NCI-H1105 treated with DMSO at 0.1 percent for 48 hours (cell line): ENCODE results near the gene STIP1.
A peak's percentile ranks its signal among the peaks of the same experiment; 100 is the strongest.

Experiments used
- DNase-seq: peaks from one replicate; lab custom pipeline; 2025; lab: John Stamatoyannopoulos, UW

STIP1 gene

DNA sequence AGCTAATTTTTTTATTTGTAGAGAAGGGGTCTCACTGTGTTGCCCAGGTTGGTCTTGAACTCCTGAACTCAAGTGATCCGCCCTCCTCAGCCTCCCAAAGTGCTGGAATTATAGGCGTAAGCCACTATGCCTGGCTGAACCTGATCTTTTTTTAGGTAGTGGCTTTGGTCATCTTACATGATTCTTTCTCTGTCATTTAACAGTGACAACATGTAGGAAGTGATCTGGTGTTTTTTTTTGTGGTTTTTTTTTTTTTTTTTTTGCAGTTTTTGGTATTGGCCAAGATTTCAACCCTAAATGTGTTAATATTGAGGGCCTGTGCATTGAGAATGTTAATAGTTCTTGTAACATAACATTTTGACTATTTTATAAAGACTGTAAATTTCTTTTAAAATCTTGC, 12.5 kb downstream of the STIP1 start:
- no peak for DNase-seq

- no peak for DNase-seq
Observed at GRCh38 chr11:64201543-64201942, 15.6 kb downstream of the STIP1 start.

DNA sequence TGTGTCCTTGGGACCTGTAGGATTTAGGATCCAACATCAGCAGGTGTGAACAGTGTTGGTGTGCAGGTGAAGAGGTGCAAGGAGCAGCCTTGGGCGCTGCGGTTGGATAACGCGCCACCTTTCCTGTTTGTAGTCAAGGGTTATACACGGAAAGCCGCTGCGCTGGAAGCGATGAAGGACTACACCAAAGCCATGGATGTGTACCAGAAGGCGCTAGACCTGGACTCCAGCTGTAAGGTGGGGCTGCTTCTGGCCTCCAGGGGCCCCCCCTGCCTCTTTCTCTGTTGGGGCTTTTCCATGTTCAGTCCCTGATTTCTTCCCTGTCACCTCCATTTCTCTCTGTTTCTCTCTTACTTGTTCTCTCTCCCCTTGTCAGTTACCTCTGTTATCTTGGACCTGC, 17.0 kb downstream of the STIP1 start:
- DNase-seq: no peak

GRCh38 chr11:64203421-64204079, 17.6 kb downstream of the STIP1 start:
- DNase-seq: no peak

DNA sequence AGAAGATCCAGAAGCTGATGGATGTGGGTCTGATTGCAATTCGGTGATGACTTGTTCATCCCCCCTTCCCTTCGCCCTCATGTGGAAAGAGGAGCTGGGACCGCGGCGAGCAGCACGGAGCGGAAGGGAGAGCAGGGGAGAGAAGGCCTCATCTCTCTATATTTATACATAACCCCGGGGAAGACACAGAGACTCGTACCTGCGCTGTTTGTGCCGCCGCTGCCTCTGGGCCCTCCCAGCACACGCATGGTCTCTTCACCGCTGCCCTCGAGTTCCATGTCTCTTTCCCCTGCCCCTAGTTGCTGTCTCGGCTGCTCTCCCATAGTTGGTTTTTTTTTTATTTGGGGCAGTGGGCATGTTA, 18.1 kb downstream of the STIP1 start:
- no peak for DNase-seq

DNA sequence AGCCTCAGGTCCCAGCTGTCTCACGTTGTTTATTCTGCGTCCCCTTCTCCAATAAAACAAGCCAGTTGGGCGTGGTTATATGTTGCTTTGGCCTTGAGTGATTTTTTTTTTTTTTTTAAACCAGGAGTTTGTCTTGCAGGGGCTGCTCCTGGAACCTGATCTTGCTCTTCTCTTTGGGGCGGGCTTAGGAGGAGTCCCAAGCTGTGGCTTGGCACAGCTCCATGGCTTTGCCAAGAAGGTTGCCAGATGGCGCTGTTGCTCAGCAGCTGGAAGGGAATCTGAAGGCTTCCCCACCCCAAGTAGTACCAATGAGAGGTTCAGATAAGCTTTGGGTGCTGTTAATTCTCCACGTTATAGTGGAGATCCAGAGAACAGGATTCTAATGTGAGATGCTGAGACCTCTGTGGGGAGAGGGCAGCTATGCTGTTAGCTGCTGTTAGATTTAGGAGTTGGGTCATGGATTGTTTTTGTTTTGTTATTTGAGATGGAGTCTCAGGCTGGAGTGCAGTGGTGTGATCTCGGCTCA, 18.6 kb downstream of the STIP1 start:
- peak; percentile 85 for DNase-seq

DNA sequence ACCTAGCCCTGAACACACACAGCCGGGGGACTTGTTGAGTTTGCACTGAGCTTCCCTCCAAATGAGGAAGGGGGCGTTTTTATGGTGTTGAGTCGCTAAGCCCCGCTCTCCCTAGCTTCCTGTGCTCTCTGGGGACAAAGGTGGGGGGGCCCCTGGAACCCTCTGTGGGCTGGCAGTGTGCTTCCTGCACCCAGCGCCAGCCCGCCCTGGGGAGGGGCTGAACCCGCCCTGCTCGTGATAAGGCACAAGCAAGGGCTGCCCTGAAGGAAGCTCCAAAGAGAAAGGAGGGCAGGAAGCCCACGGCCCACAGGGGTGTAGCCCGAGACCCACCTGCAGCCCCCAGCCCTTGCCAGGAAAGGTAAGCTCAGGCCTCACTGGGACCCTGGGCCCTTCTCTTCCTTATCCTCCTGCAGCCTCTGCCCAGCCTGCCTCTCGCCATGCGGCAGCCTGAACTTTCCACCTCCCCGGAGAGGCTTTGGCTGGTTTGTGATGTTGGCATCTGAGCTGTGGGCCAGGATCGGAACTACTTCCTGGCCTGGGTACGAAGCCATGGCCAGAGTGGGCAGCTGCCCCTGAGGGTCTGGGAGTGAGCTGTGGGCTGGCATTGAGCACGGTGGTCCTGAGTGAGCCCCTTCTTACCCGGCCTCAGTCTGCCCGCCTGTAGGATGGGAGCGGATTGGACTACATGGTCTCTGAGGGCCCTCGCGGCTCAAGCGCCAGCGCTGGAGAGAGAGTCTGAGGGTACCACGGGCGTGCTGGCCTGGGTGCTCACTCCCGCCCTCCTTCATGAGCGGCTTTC, 20.7 kb downstream of the STIP1 start, which contains the start of gene FERMT3:
TSS of gene FERMT3 (plus strand) at position 265 of the 799 bp plus-strand sequence. CDS start 644 bp downstream, outside the sequence.
- no peak for DNase-seq

- DNase-seq: no peak
Observed at GRCh38 chr11:64207256-64208085, 21.5 kb downstream of the STIP1 start.

DNA sequence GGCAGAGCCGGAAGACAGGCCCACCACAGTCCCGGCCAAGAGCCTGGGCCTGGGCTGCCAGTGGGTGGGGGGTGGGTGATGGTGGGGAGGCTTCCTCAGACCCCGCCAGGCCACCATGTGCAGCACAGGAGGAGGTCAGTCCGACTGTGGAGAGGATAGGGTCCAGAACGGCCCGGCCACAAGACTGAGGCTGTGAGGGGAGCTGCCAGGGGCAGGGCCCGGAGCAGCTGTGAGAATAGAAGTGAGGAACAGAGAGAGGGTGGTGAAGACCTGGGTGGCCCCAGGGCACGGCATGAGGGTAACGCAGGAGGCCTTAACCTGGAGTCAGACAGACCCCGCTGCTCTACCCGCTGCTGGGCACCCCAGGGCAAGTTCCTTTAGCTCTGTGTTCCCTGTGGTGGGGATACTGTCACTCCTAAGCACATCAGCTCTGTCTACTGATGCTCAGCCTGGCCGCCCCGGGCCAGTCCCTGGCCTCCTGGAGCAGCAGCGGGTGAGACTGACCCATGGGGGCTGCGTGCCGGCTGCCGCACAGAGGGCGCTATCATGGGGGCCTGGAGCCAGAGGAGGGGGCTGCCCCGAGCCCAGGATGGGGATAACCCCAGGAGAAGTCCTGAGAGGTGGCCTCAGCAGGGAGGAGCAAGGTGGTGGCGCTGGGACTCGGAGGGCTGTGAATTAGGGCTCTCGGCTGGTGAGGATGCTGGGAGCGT, 22.3 kb downstream of the STIP1 start:
- no peak for DNase-seq

DNA sequence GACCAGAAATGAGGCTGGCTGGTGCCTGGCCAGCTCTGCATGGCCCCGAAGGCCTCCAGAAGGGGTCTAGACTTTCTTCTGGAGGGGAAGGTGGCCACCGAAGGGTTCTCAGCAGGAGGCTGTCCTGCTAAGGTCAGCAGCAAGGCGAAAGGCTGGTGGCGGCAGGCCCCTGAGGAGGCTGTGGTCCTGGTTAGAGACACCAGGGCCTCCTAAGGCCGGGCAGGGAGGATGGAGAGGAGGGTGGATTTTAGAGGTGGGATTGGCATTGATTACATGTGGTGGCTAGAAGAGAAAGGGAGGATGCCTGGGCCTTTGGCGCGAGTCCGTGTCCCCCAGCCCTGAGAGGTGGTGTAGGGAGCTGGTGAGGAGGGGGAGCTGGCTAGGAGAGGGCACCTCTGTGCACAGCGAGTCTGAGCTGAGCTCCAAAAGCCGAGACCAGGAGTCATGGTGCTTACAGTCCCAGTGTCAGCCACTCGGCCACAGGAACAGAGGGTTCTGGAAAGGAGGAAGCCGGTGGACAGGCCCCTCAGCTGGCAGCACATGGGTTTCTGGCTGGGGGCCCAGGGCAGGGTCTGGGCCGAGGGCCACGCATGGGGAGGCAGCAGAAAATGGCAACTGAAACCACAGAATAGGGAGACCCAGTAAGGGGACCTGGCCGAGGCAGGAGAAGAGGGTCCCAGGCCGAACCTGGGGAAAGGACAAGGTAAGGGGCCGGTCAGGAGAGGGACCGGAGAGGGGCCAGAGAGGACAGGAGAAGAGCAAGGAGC, 23.0 kb downstream of the STIP1 start:
- no peak for DNase-seq

- no peak for DNase-seq
Observed at GRCh38 chr11:64209563-64209843, 23.5 kb downstream of the STIP1 start.

GRCh38 chr11:64210301-64211020, 24.5 kb downstream of the STIP1 start:
- no peak for DNase-seq

- no peak for DNase-seq
Observed at GRCh38 chr11:64211181-64211872, 25.4 kb downstream of the STIP1 start.

DNA sequence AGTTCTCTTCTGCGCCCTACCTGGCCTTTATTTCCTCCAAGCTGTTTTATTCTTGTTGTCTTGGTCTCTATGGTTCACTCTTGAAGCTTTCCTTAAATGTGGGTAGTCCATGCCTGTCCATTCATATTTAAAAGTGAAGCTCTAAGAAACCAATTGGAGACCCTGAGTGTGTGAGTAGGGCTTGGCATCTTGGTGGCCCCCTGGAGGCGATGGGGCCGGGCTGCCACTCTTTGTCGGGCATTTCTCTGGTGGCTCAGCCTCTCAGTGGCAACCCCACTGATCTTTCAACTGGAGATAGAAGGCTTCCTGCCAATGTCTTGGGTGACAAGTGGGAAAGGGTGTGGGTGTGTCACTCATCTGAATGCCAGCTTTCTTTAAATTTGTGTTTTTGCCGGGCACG, 30.9 kb downstream of the STIP1 start:
- DNase-seq: no peak

- DNase-seq: no peak
Observed at GRCh38 chr11:64218628-64219353, 32.8 kb downstream of the STIP1 start.

GRCh38 chr11:64219354-64219684, 33.3 kb downstream of the STIP1 start:
- no peak for DNase-seq

DNA sequence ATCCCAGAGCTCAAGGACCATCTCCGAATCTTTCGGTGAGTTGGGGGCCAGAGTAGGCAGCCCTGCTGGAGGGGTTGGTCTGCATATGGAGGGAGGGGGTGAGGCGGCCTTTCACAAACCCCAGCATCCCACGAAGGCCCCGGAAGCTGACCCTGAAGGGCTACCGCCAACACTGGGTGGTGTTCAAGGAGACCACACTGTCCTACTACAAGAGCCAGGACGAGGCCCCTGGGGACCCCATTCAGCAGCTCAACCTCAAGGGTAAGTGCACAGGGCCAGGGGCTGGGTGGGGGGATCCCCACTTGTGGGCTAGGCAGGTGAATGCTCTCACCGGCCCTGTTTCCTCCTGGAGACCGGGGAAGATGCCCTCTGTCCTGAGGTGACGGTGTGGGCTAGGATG, 33.8 kb downstream of the STIP1 start:
- no peak for DNase-seq

GRCh38 chr11:64220271-64220670, 34.3 kb downstream of the STIP1 start:
- DNase-seq: no peak

DNA sequence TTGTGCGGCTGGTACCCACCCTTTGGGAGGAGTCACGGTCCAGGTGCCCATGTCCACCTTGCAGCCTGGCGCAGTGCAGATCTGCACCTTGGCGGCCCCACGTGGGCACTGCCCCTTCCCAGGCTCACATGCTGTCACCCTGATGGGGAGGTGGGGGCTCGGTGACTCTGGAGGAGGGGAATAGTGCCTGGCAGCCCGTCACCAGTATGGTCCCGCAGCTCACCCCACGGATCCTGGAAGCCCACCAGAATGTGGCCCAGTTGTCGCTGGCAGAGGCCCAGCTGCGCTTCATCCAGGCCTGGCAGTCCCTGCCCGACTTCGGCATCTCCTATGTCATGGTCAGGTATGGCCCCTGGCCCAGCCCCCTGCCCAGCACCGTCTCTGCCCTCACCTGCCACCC, 34.8 kb downstream of the STIP1 start:
- no peak for DNase-seq

DNA sequence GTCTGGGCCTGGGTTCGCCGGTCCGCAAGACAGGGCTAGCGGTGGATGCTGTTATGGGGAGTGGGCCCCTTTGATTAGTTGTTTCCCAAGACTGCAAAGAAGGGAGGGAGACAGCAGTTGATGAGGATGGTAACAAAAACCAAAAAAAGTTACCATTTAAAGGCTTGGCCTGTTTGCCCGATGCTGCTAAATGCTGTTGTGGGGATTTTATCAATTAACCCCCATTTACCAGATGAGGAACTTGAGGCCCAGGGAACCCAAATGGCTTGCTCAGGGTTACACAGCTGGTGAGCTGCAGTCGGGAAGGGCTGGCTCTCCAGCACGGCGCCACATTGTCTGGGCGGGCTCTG, 36.7 kb downstream of the STIP1 start:
- DNase-seq: no peak
